GM21723 (cell line): Measurements from ENCODE around the gene TGFB2.
A peak's percentile ranks its signal among the peaks of the same experiment; 100 is the strongest.

ENCODE experiments used
- ATAC-seq: cut with Tn5 transposase; IDR thresholded peaks from one replicate; pipeline ENCODE4 v1.9.1; 2021; ENCODE audit warnings: mild to moderate bottlenecking, moderate library complexity; ENCODE audit not compliant: unreplicated experiment

Gene TGFB2

GRCh38 chr1:218330043-218330623, 15.0 kb upstream of the TGFB2 start:
- peak; percentile 84 for ATAC-seq

GRCh38 chr1:218332416-218332815, 12.7 kb upstream of the TGFB2 start:
- no peak for ATAC-seq

DNA sequence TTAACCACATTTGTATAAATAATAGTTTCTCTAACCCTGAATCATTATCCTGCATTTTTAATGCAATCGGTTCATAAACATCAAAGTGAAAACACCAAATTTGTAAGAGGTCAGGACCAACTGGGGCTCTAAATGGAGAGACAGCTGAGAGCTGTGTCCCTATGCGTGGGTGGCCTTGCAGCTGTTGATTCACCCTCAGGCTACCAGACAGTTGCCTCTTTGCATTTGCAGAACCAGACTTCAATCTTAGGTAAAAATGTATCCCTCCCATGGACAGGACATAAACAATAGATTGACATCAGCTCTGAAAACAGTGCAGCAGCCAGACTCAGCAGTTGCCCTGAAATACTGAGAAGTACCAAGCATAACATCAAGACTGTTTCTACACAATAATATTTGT, 8.8 kb upstream of the TGFB2 start:
- ATAC-seq: no peak

GRCh38 chr1:218339267-218339831, 5.8 kb upstream of the TGFB2 start:
- peak; percentile 74 for ATAC-seq

DNA sequence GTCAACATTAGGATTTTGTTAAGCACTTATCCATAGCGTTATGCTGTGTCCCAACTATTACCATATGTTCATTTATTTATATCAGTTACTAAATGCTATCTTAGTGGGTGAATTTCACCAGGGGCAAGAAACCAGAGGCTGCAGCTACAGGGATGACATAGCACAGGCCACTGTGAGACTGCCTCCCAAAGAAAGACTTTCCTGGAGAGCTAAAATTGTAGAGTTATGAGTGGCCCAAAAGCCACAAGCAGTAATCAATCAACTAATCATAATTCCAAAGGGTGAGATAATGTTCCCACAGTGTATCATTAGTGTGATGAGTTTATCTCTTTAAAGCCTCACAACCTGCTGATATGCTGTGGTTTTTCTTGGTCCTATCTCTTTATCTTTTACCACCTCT, 3.8 kb upstream of the TGFB2 start:
- ATAC-seq: no peak

DNA sequence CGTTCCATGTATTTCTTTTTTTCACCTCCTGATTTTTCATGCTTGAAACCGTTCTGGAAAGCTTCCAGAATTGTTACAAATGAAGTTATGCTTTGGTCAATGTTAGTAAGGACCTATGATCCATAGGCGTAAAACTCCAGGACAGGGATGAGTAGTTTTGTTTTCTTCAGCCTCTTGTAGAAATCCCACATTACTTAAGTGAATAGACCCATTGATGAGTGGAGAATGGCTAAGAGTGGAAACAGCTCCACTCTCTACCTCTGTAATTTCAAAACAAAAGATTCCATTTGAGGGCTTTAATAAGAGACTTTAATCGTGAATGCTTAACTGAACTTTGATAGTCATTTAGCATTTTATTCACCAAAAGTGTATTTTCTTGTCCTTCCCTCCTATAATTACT, 3.0 kb upstream of the TGFB2 start:
- ATAC-seq: no peak

- ATAC-seq: peak; percentile 59
Observed at GRCh38 chr1:218345673-218346390, 696 bp downstream of the TGFB2 start.

- no peak for ATAC-seq
Observed at GRCh38 chr1:218346391-218347204, 1.5 kb downstream of the TGFB2 start.

DNA sequence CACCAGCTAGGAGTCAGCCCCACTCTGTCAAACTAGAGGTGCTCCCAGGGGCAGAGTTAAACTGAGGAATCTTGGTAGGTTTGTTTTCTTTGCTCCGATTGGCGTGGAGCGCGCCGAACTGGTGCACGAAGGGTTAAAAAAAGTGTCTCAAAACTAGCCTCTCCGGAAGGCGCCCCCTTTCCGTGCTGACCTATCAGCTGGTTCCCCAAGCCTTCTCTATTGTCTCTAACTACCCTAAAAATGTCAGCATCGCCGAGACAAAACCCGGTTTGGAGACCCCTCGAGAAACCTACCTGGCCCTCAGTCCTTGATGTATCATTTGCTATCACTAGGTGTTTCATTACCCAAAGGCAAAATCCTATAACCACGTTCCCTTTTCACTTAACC, 2.2 kb downstream of the TGFB2 start:
- no peak for ATAC-seq

- ATAC-seq: no peak
Observed at GRCh38 chr1:218347723-218348627, 2.8 kb downstream of the TGFB2 start.

- ATAC-seq: no peak
Observed at GRCh38 chr1:218348628-218349071, 3.5 kb downstream of the TGFB2 start.

DNA sequence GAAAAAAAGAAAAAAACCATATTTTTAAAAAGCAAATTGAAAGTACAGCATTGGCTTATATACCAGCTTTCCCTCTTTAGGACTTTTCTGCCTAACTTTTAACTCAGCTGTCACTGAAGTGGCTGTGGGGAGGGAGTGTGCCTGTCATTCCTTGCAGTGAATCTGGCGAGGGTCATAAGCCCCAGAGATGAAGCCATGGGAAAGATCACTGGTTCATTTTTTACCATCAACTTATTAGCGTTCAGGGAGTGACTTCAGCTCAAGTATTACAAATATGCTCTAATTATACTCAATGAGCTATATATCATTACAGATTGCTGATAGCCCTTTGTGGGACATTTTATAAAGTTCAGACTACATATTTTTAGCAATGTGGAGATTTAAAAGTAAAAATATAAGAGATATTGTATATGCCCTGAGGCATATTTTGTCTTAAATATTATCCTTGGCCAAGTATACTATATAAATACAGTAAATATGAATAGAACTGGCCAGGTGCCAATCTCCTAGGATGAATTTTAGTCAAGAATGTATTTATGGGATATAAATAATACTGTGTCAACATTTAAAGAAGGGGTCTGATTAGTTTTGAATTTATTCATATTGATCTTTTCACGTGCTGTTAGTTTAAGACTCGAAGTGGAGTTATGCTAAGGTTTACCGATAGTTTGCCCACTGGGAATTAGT, 4.4 kb downstream of the TGFB2 start:
- ATAC-seq: no peak

DNA sequence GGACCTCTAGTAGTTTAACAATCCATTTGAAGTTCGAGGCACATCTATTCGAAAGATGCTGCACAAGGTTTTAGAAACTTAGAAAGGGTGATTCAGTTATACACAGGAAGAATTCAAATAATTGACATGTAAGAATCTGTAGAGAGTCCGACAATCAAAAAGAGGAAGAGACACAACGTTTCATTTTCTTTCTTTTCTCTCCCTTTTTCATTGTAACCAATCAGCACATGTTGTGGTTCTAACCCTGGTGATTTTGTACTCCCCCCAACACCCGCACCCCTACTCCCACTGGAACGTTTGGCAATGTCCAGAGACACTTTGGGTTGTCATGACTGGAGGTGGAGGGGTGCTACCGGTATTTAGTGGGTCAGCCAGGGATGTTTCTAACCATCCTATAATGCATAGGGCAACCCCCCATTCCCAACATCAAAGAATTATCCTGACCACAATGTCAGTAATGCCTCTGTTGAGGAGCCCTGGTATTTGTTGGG, 4.9 kb downstream of the TGFB2 start:
- ATAC-seq: no peak

GRCh38 chr1:218350801-218351266, 5.7 kb downstream of the TGFB2 start:
- no peak for ATAC-seq

- ATAC-seq: peak; percentile 78
Observed at GRCh38 chr1:218351391-218352074, 6.4 kb downstream of the TGFB2 start.

DNA sequence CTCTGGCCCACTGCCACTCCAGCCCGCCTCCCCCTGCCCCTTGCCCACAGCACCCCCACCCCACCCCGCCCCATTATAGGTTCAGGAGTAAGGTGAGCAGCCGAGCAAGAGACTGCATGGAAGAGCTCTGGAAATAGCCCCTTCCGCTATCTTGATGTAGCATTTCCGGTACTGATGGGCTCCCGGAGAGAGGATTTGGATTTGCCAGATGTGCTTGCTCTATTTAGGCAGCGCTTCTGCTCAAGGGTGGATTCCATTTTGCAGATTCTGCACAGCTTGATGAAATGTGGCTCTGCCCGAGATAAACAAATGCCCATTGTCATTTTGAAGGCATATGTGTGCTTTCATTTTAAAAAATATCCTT, 6.9 kb downstream of the TGFB2 start:
- ATAC-seq: no peak

DNA sequence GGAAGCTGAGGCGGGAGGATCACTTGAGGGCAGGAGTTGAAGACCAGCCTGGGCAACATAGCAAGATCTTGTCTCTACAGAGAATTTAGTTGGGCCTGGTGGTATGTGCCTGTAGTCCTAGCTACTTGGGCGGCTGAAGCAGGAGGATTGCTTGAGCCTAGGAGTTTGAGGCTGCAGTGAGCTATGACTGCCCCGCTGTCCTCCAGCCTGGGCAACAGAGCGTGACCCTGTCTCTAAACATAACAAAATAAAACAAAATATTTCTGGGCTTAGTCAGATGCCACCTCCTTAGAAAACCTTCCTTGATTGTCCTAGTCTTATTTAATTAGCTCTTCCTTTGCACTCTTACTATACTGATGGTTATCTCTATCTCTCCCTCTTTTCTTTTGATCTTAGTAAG, 8.5 kb downstream of the TGFB2 start:
- ATAC-seq: no peak

DNA sequence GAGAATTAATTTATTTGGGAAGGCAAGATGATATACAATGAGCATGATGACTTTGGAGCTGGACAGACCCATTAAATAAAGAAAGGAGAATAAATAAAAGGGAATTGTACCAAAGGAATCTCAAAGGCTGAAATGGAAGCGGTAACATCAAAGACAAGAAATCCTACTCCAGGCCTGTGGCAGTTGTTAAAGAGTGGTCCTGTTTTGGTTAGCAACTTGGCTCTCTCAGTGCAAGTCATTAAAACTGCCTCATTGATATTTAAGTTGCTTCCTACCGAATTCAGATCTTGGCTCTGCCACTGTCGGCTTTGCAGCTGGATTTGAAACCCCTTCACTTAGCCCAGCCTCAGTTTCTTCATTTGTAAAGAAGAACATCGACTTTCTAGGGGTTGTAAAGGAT, 10.1 kb downstream of the TGFB2 start:
- no peak for ATAC-seq

- ATAC-seq: no peak
Observed at GRCh38 chr1:218357211-218357892, 12.2 kb downstream of the TGFB2 start.
